Measurements from ENCODE around the gene LCN10.
"Not testable (repeated sequence)": the region's sequence is repeated elsewhere in the genome, so short reads cannot be mapped to it uniquely, and the experiment has no call there.

LCN10 gene

DNA sequence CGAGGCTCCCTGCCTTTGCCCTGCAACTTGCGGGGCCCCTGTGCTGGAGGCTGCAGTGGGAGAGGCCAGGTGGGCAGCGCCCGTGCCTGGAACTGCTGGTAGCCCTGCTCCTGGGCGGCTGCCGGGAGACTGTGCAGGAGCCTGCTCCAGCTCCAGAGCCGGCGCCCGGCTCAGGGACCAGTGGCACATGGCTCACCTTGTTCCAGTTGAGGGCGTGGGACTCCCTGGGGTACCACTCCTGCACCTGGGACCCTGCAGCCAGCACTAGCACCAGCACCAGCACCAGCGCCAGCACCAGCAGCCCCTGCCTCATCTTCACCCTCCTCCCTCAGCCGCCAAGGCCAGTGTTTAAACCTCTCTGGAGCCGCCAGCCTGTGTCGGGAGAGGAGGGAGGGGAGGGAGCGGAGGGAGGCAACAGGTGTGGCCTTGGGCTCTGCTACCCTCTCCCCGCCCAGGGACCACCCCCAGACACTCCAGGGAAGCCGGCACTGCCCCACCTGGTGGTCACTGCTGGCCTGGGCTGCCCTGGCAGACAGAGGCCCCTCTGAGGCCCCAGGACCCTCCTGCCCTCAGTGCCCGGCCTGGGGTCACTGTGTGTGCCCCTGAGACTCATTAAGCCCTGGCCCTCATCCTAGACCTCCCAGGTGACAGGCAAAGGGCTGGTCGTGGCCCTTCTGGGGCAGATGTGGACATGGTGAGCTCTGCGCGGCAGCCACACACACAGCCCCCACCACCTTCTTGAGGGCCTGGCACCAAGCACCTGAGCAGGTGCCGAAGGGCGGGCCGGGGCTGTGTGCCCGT, at the start of gene LCN10:
Gene LCN10 (minus strand): TSS at position 350 of the 801 bp plus-strand sequence. CDS start 37 bp downstream, at position 313.
- TF ChIP-seq ZNF274 (IDR thresholded peaks at IDR 0.05; ENCODE audit: low read depth, low read length) = no peak
- H3K4me3 ChIP-seq (ENCODE audit: low read length) = no peak within 1 kb of the TSS

DNA sequence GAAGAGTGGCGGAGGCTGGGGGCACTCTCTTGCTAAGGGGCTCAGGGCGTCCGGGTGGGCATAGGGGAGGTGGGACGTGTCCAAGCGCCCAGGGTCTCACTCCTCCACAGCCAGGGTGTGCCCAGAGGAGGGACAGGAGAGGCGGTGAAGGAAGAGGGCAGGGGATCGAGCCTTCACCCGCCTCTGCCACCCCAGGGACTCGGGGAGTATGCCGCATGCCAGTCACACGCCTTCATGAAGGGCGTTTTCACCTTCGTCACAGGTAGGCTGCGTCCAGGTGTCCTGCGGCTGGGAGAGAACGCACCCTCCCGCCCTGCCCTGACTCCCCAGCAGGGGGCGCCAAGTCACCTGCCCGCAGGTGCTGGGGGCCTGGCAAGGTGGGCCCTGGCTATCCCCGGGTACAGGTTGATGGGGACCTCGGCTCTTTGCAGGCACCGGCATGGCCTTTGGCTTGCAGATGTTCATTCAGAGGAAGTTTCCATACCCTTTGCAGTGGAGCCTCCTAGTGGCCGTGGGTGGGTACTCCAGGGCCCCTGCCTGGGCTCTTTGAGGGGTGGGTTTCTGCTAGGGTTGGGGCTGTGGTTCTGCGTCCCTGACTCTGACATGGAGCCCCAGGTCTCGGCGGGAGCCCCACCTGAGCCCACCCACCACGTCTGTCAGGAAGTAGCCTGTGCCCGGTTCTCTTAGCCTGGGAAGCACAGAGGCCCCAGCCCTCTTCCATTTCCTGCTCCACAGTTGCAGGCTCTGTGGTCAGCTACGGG, 49.0 kb upstream of the LCN10 start:
- peak overlapping the region; percentile 72 for H3K4me3 ChIP-seq (ENCODE audit: low read length)
- no peak for TF ChIP-seq ZNF274 (IDR thresholded peaks at IDR 0.05; ENCODE audit: low read depth, low read length)

DNA sequence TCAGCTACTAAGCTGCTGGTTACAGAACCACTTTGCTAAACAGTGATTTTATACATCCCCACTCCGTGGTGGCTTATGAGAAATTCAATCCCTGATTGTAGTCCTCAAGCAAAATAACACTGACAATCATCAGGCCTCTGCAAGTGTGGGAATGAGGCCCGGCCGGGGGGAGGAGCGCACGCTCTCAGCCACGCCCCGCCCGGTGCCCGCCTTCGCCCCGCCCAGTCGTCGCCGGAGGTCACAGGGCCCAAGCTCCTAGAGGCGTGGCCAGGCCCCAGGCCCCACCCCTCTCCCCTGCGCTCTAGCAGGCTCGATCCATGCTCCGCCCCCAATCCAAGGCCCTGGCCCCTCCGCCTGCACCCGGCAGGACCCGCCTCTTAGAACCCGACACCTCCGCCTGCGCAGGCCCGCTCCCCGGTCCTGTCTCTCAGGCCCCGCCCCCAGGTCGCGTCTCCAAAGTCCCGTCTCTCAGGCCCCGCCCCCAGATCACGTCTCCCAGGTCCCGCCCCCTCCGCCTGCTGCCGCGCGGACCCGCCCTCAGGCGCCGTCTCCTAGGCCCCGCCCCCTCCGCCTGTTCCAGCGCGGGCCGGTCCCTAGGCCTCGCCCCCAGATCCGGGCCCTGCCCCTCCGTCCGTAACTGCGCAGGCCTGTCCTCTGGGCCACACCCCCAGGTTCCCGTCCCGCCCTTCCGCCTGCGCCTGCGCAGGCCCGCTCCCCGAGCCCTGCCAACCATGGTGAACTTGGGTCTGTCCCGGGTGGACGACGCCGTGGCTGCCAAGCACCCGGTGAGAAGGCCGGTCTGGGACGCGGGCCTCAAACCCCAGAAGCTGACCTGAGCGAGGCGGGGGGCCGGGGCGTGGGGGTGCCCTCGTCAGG, 48.1 kb upstream of the LCN10 start, which contains the start of gene TMEM141:
Gene TMEM141 (plus strand): TSS at position 705 of the 876 bp plus-strand sequence. CDS start 27 bp downstream, at position 732.
- peak within 1 kb of the TSS; percentile 72 for H3K4me3 ChIP-seq (ENCODE audit: low read length)
- TF ChIP-seq ZNF274 (IDR thresholded peaks at IDR 0.05; ENCODE audit: low read depth, low read length) = no peak

DNA sequence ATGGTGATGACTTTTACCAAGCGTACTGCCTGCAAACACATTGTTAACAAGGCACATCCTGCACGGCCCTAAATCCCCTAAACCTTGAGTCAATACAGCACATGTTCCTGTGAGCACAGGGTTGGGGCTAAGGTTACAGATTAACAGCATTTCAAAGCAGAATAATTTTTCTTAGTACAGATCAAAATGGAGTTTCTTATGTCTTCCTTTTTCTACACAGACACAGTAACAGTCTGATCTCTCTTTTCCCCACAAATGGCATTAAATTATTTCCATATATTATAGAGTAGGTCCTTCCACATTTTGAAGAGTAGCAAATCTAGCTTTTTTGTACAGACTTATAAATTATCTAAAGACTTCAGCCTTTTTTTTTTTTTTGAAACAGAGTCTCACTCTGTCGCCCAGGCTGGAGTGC, 46.8 kb upstream of the LCN10 start:
- TF ChIP-seq ZNF274 (IDR thresholded peaks at IDR 0.05; ENCODE audit: low read depth, low read length) = no peak

DNA sequence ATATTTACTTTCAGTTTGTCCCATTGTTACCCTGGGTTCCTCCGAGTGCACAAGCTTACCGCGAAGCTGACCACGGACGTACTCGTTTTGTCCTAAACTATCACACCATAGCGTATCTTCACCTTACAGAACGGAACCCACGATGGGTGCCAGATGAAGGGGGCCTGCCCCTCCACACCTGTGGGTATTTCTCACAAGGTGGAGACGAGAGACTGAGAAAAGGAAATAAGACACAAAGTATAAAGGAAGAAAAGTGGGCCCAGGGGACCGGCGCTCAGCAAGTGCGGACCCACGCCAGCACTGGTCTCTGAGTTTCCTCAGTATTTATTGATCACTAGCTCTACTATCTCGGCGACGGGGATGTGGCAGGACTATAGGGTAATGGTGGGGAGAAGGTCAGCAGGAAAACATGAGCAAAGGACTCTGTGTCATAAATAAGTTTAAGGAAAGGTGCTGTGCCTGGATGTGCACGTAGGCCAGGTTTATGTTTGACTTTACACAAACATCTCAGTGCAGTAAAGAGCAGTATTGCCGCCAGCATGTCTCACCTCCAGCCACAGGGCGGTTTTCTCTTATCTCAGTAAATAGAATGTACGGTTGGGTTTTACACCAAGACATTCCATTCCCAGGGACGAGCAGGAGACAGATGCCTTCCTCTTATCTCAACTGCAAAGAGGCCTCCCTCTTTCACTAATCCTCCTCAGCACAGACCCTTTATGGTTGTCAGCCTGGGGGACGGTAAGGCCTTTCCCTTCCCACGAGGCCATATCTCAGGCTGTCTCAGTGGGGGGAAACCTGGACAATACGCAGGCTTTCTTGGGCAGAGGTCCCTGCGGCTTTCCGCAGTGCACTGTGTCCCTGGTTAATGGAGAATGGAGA, 46.1 kb upstream of the LCN10 start:
- not testable (repeated sequence) for H3K4me3 ChIP-seq (ENCODE audit: low read length)

More for the DNA sequence above, 46.8 kb upstream of the LCN10 start:
- no peak overlapping the region for H3K4me3 ChIP-seq (ENCODE audit: low read length)

DNA sequence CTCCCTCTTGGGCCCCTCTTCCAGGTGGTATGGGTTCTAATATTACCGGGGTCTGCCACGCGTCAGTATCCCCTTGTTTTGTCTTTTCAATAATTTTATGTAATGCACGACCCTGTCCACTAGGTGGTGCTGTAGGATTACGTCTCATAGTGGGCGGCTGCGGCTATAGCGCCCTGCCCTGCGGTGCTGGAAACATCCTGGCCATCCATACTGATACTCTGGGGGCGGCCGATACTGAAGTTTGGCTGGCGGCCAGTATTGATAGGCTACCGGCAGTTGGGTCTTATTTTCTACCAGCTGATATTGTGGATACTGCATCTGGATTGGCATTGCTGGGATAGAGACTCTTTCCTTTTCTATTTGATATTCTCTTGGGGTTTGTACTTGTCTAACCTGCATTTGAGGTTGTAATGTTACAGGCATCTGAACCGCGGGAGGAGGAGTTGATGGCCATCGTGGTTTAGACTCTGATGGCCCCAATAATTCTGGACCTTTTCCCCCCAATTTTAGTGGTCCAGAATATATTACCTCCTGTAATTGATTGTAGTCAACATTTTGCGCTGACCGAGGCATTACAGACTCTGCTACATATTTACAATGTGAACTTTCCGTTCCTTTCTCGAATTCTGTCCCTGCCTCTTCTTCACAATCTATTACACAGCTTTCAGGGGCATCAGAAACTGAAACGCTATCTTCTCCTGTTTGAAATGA, 45.1 kb upstream of the LCN10 start:
- no peak overlapping the region for H3K4me3 ChIP-seq (ENCODE audit: low read length)
- no peak for TF ChIP-seq ZNF274 (IDR thresholded peaks at IDR 0.05; ENCODE audit: low read depth, low read length)

DNA sequence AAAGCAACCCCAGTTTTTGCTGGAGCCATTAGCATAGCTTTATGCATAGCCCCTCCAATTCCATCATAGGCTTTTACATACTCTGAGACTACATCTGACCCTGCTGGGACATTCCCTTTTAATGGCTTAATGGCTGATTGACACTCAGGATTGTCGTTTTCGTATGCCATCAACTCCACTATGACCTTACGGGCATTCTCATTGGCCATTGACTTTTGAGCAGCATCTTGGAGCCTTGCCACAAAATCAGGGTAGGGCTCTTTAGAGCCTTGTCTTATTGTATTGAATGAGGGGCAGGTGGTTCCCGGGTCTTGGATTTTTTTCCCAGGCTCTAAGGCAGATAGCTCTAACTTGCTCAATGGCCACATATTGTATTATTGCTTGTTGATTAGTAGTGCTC, 44.2 kb upstream of the LCN10 start:
- not testable (repeated sequence) for H3K4me3 ChIP-seq (ENCODE audit: low read length)

DNA sequence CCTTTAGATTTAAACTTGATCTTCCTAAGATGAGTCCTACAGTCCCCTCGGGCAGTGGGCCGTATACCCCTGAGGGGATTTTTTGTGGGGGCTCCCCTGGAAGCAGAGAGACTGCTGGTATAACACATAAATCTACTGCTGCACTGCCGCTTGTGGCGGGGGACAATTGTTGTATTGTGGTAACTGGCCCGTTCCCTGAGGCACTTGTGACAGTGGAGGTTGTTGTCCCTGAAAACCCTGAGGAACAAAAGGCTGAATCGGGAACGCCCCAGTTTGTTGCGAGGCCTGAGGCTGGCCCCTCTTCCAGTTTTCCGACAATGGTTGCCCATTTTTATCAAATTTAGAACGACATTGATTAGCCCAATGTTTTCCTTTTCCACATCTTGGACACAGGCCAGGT, 43.7 kb upstream of the LCN10 start:
- H3K4me3 ChIP-seq (ENCODE audit: low read length) = no peak overlapping the region
- no peak for TF ChIP-seq ZNF274 (IDR thresholded peaks at IDR 0.05; ENCODE audit: low read depth, low read length)

DNA sequence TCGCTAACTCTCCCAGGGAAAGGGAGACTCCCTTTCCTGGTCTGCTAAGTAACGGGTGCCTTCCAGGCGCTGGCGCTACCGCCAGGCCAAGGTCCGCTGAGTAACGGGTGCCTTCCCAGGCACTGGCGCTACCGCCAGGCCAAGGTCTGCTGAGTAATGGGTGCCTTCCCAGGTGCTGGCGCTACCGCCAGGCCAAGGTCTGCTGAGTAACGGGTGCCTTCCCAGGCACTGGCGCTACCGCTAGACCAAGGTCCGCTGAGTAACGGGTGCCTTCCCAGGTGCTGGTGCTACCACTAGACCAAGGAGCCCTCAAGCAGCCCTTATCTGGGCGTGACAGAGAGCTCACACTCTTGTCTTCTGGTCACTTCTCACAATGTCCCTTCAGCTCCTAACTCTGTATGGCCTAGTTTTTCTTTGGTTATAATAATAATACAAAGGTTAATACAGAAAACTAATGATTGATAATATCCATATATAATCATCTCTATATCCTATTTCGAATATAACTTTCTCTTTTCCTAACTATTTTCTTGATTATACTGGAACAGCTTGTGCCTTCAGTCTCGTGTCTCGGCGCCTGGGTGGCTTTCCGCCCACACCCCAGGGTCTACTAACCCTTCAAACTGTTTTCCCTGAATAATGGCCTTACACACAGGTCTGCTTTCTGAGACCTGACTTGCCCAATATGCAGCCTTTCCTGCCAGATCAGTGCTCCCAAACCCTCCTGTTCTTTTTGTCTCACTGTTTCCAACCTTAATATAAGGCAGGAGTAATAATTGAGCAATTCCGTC, 43.0 kb upstream of the LCN10 start:
- not testable (repeated sequence) for H3K4me3 ChIP-seq (ENCODE audit: low read length)

DNA sequence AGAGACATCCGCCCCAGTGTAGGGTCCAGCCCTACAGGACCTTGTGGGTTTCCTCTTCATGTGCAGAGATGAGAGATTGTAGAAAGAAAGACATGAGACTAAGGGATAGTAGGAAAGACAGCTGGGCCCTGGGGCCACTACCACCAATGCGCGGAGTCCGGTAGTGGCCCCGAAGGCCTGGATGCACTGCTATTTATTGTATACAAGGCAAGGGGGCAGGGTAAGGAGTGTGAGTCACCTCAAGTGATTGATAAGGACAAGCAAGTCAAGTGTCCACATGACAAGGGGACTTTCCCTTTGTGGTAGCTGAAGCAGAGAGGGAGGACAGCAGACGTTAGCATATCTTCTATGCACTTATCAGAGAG, 42.2 kb upstream of the LCN10 start:
- H3K4me3 ChIP-seq (ENCODE audit: low read length) = no peak overlapping the region
- no peak for TF ChIP-seq ZNF274 (IDR thresholded peaks at IDR 0.05; ENCODE audit: low read depth, low read length)

DNA sequence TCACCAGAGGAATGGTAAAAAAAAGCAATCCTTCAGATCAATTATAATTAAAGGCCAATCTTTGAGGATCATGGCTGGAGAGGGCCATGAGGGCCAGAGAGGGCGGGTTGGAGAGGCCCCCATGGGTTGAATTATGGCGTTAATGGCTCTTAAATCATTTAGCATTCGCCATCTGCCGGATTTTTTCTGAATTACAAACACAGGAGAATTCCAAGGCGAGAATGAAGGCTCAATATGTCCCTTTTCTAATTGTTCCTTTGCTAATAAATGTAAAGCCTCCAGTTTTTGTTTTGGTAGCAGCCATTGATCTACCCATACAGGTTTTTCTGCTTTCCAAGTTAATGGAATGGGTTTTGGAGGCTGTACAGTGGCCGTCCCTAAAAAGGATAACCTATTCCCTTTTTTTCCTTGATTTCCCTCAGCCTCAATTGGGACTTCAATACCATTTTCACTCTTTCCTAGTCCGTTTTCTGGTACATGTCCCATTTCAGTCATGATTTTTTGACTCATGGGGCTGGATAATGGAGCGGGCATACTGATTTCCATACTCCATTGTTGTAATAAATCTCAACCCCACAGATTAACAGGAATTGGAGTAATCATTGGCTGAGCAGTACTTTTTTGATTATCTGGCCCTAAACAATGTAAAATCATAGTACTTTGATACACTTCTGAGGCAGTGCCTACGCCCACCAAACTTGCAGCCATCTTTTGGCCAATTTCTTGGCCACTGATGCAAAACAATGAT, 41.7 kb upstream of the LCN10 start:
- TF ChIP-seq ZNF274 (IDR thresholded peaks at IDR 0.05; ENCODE audit: low read depth, low read length) = no peak
- no peak overlapping the region for H3K4me3 ChIP-seq (ENCODE audit: low read length)

DNA sequence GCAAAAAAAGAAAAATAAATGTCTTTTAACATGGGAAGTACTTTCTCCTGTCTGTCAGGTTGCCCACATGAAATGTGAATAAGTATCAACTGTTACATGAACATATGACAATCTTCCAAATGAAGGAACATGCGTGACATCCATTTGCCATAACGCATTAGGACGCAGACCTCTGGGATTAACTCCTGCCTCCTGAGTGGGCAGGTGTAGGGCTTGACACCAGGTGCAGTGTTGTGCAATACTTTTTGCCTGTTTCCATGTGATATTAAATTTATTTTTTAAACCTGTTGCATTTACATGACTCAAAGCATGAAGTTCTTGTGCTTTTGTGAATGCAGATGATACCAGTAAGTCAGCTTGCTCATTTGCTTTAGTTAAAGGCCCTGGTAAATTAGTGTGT, 39.7 kb upstream of the LCN10 start:
- TF ChIP-seq ZNF274 (IDR thresholded peaks at IDR 0.05; ENCODE audit: low read depth, low read length) = no peak
- no peak overlapping the region for H3K4me3 ChIP-seq (ENCODE audit: low read length)
